GM19324 (cell line): ENCODE results near the gene ASAP3.

Experiments used
- ATAC-seq: cut with Tn5 transposase; IDR thresholded peaks from one replicate; pipeline ENCODE4 v1.9.1; 2021; ENCODE audit warnings: mild to moderate bottlenecking, moderate library complexity; ENCODE audit not compliant: unreplicated experiment, low FRiP score

ASAP3 gene

DNA sequence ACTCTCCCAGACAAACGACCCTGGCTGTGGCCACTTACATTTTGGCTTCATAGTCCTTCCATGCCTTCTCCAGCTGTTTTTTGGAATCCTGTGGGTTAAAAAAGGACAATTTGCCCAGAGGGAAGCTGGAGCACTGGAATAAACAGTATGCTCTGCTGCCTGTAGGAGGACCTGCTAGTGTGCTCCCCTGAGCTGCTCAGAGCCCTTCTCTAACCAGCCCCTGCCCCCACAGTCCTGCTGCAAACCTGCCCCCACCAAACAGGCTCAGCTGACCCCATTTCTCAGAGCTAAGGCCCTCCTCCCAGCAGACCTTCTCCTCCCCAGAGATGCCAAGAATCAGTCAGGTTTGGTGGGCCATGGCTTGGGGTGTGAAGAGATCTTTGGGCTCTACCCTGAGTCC, 32.5 kb downstream of the ASAP3 start:
- no peak for ATAC-seq

DNA sequence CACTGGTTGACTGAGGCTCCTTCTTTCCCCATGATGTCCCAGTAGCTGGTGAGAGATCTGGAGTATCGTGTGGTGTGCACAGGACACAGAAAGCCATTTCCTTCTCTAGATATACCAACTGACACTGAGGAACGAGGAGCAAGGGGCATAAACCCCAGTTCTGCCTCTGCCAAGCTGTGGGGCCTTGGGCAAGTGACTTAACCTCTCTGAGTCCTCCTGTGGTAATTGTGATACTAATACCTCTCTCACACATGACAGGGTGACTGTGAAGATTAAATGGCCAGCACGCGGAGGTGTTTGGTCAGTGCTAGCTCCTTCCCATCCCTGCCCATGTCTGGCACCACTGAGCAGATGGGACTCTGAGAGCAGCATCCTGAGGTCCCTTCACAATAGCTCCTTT, 33.1 kb downstream of the ASAP3 start:
- no peak for ATAC-seq

DNA sequence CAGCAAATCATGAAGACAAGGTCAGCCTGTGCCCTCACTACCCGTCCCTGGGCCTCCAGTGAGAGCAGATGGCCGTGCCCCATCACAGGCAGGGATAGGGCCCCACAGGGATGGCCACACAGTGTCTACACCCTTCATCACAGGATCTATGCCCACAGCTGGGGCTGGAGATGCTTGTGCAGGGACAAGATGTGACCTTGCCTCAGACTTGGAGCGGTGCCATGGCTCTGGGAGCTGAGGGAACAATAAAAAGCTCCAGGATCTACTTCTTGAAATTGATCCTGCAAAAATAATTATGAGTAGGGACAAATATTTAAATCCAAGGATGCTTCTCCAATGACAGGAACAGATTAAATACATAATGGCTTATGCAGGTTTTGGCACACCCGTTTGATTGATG, 34.0 kb downstream of the ASAP3 start:
- ATAC-seq, result no peak

DNA sequence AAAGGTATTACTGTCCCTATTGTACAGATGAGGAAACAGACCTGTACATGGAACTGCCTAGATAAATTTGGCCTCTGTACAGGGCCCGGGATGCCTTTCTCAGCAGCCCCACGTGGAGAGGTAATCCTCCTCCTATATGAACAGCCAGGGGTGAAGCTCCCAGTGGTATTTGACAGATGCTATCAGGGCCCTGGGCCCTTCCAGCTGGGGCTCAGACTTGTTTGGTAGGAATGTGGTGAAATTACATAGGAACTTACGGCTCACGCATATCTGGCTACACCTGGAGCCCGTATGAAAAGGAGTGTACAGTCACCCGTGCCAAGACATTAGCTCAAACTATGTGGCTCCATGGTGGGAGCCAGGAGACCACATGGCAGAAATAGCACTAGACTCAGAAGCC, 34.7 kb downstream of the ASAP3 start:
- ATAC-seq, result no peak

DNA sequence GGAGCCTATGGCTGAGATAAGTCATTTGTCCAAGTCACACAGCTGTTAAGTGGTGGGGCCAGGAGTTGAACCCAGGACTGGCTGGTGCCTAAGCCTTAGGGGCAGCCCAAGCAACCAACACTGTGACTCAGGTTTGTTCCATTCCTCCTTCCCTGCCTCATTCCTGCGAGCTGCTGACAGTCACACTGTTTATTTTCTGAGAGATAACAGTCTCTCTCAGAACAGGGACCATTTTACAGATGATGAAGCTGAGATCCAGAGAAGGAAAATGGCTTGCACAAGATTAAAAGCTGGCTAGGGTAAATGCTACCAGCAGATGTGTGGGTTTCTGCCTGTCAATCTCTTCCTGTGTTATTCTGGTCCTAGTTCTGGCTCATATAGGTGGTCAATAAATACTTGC, 35.1 kb downstream of the ASAP3 start:
- no peak for ATAC-seq

DNA sequence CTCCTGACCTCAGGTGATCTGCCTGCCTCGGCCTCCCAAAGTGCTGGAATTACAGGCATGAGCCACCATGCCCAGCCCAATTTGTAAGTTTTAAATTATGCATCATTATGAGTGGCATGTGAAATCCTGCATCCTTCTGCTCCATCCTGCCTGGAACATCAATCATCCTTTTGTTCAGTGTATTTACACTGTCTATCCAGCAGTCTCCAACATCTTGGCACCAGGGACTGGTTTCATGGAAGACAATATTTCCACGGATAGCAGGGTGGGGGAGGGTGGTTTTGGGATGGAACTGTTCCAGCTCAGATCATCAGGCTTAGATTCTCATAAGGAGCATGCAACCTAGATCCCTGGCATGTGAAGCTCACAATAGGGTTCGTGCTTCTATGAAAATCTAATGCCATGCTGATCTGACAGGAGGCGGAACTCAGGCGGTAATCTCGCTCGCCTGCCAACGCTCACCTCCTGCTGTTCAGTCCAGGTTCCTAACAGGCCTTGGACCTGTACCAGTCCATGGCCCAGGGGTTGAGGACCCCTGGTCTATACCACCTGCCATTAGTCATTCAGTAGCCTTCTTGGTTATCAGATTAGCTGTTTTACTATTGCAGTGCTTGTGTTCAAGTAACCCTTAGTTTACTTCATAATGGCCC, 37.2 kb downstream of the ASAP3 start:
- no peak for ATAC-seq

DNA sequence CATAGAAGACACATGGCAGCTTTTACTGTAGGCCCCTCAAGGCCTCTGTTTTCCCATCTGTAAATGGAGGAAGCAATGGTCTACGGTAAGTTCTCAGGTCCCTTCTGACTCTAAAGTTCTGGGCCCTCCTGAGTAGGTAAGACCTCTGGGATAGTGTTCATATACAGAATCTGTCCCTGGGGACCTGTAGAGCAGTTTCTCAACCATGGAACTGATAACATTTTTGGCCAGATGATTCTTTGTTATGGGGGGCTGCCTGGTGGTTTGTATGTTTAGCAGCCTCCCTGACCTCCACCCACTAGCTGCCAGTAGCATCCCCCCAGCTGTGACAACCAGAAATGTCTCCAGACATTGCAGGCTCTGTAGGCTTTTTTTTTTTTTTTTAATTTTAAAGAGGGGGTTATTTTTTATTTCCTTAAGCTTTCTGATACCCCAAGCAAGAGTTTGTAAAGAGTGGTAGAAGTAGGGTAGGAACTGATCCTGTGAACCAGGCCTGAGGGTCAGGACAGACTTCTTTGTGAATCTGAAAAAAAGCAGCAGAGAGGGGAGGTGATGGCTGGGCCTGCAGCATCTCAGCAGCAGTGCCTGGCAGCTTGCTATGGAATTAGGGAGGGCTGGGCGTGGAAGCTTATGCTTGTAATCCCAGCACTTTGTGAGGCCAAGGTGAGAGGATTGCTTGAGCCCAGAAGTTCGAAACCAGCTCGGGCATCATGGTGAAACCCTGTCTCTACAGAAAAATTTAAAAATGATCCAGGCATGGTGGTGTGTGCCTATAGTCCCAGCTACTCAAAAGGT, 39.2 kb downstream of the ASAP3 start:
- no peak for ATAC-seq

DNA sequence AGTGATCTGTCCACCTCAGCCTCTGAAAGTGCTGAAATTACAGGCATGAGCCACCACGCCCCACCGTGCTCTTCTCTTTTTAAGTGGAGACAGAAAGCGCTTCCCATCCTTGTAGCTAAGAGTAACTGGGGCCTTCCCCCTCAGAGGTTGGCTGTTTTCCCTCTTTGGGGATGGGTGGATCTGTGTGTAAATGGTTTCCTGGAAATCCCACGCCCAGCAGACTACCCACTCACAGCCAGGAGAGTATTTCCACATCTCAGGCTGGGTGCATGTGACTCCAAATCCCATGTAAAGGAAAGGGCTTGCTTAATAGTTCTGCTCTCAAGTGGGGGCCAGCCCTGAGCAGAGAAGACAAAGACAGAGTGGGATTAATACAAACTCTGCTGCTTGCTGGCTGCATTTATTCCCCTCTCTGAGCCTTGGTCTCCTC, 39.9 kb downstream of the ASAP3 start:
- ATAC-seq, result no peak

DNA sequence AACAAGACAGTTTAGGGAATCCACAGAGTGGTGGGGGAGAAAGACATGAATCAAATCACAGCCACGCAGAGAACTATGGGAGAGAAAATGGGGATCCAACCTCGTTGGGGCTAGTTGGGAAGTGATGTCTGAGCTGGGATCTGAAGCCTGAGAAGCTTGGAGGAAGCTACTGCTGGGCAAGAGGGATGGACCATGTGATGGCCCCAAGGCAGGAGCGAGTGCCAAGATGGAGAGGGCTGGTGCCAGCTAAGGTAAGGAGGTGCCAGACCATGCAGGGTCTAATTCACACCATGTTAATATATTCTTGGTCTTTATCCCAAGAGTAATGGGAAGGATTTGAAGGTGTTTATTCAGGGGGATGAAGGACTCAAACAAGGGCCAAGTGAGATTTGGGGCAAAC, 41.2 kb downstream of the ASAP3 start:
- no peak for ATAC-seq

DNA sequence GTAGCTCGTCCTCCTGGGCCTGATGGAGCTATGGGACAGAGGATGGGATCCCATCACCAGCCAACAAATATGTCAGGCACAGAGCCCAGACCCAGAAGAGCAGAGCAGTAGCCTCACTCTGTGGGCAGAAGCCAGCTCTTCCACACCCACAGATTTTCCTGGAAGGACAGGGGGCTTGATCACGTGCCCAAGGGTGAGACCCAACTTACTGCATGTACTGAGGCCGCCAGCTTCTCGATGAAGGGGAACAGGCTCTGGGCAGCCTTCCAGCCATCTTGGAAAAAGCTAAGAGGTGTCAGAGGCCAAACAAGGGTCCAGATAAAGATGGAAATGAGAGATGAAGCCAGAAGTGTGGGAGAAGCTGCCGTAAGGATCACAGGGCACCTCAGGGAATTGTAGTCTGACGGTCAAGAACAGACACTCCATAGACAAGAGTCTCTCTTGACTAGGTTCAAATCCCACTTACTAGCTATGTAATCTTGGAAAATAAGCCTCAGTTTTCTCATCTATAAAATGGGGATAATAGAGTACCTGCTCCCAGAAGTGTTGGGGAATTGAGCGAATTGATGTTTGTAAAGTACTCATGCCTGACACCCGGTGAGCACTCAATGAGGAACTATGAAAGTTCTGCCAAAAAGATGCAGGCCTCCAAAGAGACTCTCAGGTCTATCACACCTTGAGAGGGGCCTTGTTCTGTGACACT, 42.4 kb downstream of the ASAP3 start:
- no peak for ATAC-seq

DNA sequence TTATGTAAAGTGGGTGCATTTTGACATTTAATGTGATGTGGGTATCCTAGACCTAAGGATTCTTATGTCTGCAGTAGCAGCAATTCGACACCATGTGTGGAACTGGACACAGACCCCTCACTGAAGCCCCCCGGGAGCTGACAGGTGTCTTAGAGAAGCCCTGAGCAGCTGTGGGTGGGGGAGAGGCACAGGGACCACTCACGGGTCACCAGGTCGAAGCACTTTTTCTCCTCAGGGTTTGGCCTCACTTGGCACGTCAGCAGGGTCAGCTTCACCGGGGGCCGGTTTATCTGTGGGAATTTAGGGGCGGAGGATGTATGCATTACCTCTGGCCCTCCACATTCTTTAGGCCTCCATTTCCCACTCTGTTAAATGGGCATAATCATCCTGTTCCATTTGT, 45.4 kb downstream of the ASAP3 start:
- ATAC-seq, result no peak

DNA sequence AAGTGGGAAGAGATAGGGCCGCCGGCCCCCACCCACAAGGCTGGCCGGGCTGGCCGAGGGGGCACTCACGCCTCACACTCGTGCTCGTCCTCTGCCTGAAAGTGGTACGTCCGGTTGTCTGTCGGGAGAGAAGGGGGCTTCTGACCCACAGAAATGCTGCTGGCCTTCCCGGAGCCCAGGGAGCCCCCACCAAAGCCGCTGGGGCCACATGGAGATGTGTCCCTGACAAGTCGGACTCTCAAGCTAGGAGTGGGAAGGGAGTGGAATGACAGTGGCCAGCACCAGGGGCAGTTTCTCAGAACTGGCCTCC, 46.7 kb downstream of the ASAP3 start:
- ATAC-seq, result no peak

DNA sequence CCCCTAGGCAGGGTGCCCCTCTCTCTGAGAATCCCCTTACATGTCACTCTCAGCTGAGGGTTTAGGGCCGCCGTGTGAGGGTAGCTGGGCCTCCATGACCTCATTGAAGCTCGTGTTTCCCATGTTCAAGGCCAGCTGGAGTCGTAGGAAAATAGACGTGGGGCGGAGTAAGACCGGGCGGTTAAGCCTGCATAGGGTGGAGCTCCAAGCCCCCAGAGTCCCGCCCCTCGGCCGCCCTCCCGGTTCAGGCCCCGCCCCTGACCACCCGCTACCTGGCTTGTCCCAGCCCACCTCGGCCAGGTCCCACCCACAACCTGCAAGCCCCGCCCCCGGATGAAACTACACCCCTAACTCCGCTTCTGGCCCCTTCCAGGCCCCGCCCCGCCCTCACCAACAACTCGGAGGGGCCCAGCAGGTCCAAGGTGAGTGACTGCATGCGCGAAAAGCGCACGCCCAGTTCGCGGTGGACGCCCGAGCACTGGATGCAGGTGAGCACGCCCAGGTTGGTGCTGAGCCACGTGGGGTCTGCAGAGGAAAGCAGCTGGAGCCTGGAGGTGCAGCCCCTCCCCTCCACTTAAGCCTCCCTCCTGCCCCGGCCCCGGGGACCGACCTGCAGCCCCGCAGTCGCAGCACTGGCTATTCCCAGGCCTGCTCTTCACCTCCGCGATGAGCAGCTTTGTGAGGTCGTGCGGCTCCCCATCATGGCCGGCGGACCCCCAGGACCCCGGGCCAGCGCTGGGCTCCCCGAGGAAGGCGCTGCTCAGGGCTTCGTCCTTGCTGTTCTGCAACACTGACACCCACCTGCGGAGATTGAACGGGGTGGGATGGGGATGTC, 47.2 kb downstream of the ASAP3 start:
- ATAC-seq, result no peak

DNA sequence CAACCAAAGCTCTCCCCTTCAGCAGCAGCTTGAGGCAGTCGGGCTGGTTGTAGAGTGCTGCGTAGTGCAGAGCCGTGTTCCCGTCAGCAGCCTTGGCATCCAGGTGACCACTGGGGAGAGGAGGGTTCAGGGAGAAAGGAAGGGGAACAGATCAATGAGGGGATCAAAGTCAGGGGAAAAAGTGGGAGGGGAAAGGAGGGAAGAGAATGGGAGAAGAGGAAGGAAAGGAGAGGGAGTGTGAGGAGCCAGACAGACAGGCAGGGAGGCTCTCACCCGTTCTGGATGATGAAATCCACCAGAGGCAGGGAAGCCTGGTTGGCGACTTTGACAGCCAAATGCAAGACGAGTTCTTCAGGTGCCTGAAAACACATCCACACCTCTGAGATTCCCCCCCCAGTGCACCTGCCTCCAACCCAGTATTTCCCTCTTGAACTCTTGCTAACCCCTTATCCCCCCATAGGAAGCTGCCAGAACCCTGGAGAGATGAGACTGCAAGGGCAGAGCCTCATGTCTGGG, 49.7 kb downstream of the ASAP3 start:
- ATAC-seq, result no peak

DNA sequence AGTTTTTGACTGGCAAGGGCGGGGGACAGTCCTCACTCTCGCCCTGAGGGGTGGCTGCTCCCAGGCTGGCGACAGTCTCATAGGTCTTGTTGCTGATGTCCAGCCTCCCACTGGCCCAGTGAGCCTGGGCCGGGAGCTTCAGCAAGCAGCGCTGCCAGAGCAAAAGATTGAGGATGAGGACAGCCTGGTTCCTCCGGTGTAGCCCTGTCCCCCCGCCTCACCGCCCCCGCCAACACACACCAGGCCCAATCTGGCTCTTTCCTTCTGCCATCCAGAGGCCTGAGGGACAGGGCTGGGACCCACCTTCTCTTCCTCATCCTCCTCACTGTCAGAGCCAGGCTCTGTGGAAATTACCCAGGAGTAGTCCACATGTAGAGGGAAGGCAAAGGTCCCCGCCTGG, 50.9 kb downstream of the ASAP3 start:
- no peak for ATAC-seq

DNA sequence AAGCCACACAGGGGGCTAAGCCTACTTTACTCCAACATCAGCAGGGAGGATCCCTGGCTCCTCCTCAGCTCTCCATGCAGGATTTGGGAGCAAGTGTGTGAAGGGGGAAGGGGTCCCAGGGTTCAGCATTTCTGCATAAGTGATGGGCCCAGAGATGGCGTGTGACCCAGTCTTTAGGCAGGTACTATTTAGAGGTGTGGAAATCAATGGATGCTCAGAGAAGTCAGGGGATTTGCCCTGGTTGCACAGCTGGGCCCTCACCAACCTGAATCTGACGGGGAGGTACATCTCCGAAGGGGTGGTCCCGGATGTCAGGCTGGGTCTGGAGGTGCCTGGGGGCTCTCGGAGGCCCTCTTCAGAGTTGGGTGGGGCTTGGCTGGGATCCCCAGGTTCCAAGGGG, 52.5 kb downstream of the ASAP3 start:
- no peak for ATAC-seq

DNA sequence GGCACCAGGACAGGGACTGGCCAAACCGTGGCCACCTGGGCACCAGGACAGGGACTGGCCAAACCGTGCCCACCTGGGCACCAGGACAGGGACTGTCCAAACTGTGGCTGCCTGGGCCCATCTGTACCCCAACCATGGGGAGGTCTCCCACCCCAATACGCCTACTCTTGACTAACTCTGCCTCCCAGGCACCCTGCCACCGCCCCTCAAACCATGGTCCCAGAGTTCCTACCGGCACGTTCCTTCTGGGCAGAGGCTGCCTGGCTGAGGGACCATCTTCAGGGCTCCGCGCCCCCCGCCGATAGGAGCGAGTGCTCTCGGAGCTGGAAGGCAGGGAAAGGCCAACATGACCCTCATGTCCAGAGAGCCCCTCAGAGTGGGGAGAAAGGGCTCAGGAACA, 53.2 kb downstream of the ASAP3 start:
- no peak for ATAC-seq

DNA sequence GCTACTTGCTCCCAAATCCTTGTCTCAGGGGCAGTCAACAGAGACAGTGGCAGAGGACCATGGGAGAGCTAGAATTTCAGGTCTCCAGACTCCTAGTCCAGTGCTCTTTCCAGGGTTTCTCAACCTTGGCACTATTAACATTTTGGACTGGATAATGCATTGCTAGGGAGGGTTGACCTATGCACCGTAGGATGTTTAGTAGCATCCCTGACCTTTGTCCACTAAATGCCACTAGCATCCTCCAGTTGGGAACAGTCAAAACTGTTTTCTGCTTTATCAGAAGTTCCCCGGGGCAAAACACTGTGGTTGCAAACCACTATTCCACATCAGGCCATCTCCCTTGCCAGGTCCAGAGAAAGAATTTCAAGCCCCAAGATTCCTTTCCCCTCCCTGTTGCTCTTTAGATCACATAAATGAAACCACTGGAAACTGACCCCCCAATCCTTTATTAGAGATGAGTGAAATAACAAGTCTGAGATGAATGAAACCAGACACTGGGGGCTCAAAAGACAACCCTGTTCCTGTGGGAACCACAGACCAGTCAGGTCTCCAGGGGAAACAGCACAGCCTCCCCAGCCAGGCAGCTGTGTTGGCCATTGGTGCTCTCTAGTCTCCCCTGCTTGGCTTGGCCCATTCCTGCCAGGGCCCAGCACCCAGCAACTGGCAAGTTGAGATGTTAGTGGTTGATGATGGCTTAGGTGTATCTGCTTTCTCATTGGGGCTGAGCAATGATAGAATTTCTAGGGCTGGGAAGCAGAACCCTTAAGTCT, 55.7 kb downstream of the ASAP3 start:
- no peak for ATAC-seq

DNA sequence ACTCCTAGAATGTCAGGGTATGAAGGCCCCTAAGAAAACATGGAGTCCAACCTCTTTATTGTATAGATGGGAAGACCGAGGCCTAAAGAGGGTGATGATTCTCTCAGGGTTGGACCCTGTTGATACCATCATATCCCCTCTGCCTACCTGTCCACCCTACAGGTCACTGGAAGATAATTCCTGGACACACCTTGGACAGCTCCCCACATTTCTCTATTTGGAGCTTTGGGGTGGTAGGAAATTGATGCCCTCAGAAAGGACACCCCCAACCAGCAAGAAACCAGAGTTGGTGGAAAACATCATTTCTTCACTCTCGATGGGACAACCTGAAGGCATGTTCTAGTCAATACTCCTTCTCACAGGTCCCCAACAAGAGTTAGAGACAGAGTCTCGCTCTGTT, 56.4 kb downstream of the ASAP3 start:
- no peak for ATAC-seq

DNA sequence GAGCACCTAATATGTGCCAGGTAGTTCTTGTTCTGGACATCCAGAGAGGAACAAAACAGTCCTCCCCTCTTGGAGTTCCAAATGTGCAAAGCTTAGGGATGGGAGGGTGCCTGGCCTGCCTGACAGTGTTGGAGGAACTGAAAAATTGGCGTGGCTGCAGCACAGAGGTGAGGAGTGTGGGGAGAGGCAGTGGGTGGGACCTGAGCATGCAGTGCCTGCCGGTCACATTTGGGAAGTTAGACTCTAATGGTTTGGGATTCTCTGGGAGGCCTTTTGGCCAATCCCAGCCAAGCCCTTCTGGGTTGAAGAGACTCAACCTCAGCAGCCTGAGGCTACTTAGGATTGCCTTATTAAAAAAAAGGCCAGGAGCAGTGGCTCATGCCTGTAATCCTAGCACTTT, 57.2 kb downstream of the ASAP3 start:
- ATAC-seq, result no peak
